Gastroesophageal sphincter (tissue), 3 donors: Measurements from ENCODE around the gene DPEP3.

Experiments used
- CTCF ChIP-seq, 4 experiments: fragments of 200-600 bp in 2 of 4; fragments of 450-650 bp in 2 of 4; sonication (generic) in 1 of 4; IDR thresholded peaks; one replicate each; pipeline ENCODE4 v1.5.1; 2017 to 2019; ENCODE audit warnings: antibody characterized with exemption in 4 of 4, mild to moderate bottlenecking in 2 of 4, moderate library complexity in 2 of 4
- POLR2A ChIP-seq, 2 donors: fragments of 450-650 bp; IDR thresholded peaks; one replicate each; pipeline ENCODE4 v1.6.1; 2017; ENCODE audit warnings: antibody characterized with exemption in 2 of 2, mild to moderate bottlenecking in 2 of 2, moderate library complexity in 1 of 2
- POLR2AphosphoS5 ChIP-seq: sonication (generic); formaldehyde crosslinking; IDR thresholded peaks from one replicate; pipeline ENCODE4 v1.6.1; 2017; ENCODE audit warnings: antibody characterized with exemption

- TF ChIP-seq CTCF (IDR thresholded peaks at IDR 0.05) (peak in 3 of 4 experiments; percentile 73 to 88 (median 84)), POLR2A (IDR thresholded peaks at IDR 0.05) (no peak), POLR2AphosphoS5 (no peak)
Observed at GRCh38 chr16:67928561-67929364, 51.5 kb downstream of the DPEP3 start.
